Esophagus squamous epithelium (tissue), 4 donors: ENCODE measurements around the gene DSE.

Experiments used
- CTCF ChIP-seq, 6 experiments: fragments of 450-650 bp in 4 of 6; fragments of 200-600 bp in 2 of 6; sonication (generic) in 2 of 6; IDR thresholded peaks; one replicate each; pipeline ENCODE4 v1.5.1; 2016 to 2019; ENCODE audit warnings: antibody characterized with exemption in 6 of 6, mild to moderate bottlenecking in 4 of 6, moderate library complexity in 4 of 6
- POLR2A ChIP-seq, 4 donors: fragments of 450-650 bp; IDR thresholded peaks; one replicate each; pipeline ENCODE4 v1.6.1; 2017; ENCODE audit warnings: antibody characterized with exemption in 4 of 4, mild to moderate bottlenecking in 4 of 4, moderate library complexity in 3 of 4

GRCh38 chr6:116437656-116438055, 66.9 kb downstream of the DSE start:
- TF ChIP-seq CTCF (IDR thresholded peaks at IDR 0.05) (no peak), POLR2A (IDR thresholded peaks at IDR 0.05) (no peak)
